ENCODE measurements around the gene LYSMD2.

DNA sequence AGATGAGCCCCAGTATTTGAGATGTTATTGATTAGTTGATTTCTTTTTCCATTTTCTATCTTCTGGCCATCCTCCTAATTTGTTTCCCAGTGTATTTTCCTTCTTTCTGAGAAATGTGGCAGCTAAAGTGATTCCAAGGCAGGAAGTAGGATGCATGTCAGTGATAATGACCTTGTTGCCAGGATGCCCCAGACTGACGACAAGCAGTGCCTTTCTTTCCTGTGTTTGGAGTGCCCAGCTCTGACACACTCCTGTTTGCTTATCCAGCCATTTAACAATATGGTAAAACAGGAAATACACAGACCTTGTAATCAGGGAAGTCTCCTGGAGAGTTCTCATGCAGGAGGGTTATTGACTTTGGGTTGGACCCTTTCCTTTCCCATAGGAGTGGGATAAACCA is 34.3 kb upstream of the LYSMD2 start:
- TF ChIP-seq EZH2phosphoT487 (IDR thresholded peaks at IDR 0.05; ENCODE audit: insufficient read depth, low read depth) (no peak), EZH2 (IDR thresholded peaks at IDR 0.05; ENCODE audit: insufficient read depth, poor library complexity, severe bottlenecking) (no peak)
